ENCODE measurements around the gene RIT2.

GRCh38 chr18:42780171-42780570, 335.3 kb downstream of the RIT2 start:
- TF ChIP-seq CTCF (IDR thresholded peaks at IDR 0.05) (no peak), POLR2AphosphoS5 (IDR thresholded peaks at IDR 0.05) (no peak)
